ENCODE measurements around the gene CIPC.

- TF ChIP-seq CTCF (conservative IDR thresholded peaks at IDR 0.05) (no peak), EZH2 (IDR thresholded peaks at IDR 0.05; ENCODE audit: low read depth) (no peak)
Measured at GRCh38 chr14:77128414-77128891, 30.4 kb downstream of the CIPC start.
